Measurements from ENCODE around the gene MYO10. TPM values are rescaled to one million over a fixed set of nuclear protein-coding genes. Genes with fewer than 3 reads are reported as not detected.

Gene MYO10
- total and polyA plus RNA-seq, 9 donors, result 10.8 to 35.8 (median 16.3) TPM

DNA sequence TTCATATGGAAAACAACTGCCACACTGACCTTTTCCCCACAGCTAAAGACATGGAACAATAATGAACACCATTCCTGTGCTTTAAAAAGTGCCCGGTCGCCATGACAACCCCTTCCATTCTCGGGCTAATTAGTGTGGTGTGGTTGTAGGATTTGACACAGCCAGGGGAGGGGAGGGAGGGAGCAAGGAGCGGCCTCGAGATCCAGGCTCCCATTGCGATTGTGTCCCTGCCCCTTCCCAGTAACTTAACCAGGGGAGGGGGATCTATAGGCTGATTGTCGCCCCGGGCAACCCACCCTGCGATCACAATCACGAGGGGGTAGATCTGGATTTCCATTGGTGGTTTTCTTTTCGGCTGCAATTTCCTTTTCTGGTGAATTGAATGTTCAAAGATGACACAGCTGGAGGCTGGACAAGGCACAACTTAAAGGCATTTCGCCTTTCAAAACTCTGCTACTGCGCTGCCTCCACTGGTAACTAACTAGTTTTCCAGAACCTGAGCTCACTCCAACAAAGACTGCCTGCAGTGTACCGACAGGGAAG is 222.6 kb downstream of the MYO10 start:
- Histone ChIP-seq H3K27ac (no peak overlapping the region), H3K4me1 (ENCODE audit: insufficient read depth) (peaks cover 2% of the 10 kb centered on the region), H3K27me3 (no peaks in the 10 kb centered on the region), H3K4me3 (no peak overlapping the region), H3K9me3 (no peaks in the 10 kb centered on the region), H3K36me3 (no peaks in the 10 kb centered on the region)
- no peak for DNase-seq
- 59 to 77% (median 75%) methylated on average over 14 of the region's 14 CpGs for WGBS, 3 donors
- intact Hi-C loops (cut with DNase I), result no loop called here
- TF ChIP-seq EP300 (IDR thresholded peaks at IDR 0.05) (no peak), POLR2A (IDR thresholded peaks at IDR 0.05) (no peak)
- TF ChIP-seq, protein P1, sequence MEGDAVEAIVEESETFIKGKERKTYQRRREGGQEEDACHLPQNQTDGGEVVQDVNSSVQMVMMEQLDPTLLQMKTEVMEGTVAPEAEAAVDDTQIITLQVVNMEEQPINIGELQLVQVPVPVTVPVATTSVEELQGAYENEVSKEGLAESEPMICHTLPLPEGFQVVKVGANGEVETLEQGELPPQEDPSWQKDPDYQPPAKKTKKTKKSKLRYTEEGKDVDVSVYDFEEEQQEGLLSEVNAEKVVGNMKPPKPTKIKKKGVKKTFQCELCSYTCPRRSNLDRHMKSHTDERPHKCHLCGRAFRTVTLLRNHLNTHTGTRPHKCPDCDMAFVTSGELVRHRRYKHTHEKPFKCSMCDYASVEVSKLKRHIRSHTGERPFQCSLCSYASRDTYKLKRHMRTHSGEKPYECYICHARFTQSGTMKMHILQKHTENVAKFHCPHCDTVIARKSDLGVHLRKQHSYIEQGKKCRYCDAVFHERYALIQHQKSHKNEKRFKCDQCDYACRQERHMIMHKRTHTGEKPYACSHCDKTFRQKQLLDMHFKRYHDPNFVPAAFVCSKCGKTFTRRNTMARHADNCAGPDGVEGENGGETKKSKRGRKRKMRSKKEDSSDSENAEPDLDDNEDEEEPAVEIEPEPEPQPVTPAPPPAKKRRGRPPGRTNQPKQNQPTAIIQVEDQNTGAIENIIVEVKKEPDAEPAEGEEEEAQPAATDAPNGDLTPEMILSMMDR (IDR thresholded peaks at IDR 0.05), result no peak

DNA sequence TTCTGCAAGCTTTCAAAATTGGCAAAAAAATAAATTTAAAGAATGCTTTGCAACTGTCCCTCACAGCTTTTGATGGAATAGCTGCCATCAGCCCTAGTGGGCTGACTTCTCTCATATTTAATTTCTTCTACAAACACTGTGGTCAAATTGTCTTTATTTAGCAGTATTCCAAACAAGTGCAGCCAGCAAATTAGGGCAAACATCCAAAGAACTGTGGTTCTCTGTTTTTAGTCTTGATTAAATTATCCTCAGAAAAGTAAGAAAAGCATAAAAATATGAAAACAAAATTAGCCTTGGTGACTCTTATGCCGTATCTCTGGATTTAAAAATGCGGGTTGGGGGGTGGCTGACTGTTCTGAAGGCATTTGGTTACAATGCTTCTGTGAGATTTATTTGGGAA is 223.5 kb downstream of the MYO10 start:
- no peak overlapping the region for H3K27ac ChIP-seq
- H3K4me3 ChIP-seq, result no peak overlapping the region
- H3K36me3 ChIP-seq, result no peaks in the 10 kb centered on the region
- no peak for DNase-seq
- H3K27me3 ChIP-seq, result no peaks in the 10 kb centered on the region
- WGBS, 3 donors, result 4 to 11% (median 7%) methylated on average over 2 of the region's 2 CpGs
- no peaks in the 10 kb centered on the region for H3K9me3 ChIP-seq
- intact Hi-C loops (cut with DNase I), result no loop called here
- TF ChIP-seq, protein P1 (IDR thresholded peaks at IDR 0.05), result no peak
- no peak for TF ChIP-seq POLR2A (IDR thresholded peaks at IDR 0.05)
- TF ChIP-seq EP300 (IDR thresholded peaks at IDR 0.05), result no peak
- H3K4me1 ChIP-seq (ENCODE audit: insufficient read depth), result peaks cover 2% of the 10 kb centered on the region

DNA sequence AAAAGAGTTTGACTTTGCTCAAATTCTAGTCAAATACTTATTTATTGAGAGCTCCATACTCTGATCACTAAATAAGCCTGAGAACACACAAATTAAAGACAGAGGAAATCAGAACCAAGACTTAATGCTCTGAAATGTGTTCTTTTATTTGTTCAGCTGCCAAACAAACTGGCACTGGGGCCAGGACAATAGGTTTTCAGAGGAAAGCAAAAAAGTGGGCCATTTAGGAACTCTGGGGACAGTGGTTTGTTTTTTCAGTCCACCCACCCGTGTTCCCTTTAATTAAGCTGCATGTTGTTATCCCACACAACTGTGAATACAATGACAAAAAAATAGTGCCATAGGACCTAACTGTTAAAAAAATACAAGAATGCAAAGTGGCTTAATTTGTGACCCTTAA is 223.9 kb downstream of the MYO10 start:
- Histone ChIP-seq H3K36me3 (no peaks in the 10 kb centered on the region), H3K27ac (no peak overlapping the region), H3K27me3 (no peaks in the 10 kb centered on the region), H3K4me1 (ENCODE audit: insufficient read depth) (peaks cover 2% of the 10 kb centered on the region), H3K4me3 (no peak overlapping the region), H3K9me3 (no peaks in the 10 kb centered on the region)
- intact Hi-C loops (cut with DNase I), result no loop called here
- no peak for TF ChIP-seq EP300 (IDR thresholded peaks at IDR 0.05)
- no peak for TF ChIP-seq POLR2A (IDR thresholded peaks at IDR 0.05)
- TF ChIP-seq, protein P1 (IDR thresholded peaks at IDR 0.05), result no peak
- DNase-seq, result no peak
- 56 to 61% (median 58%) methylated on average over 1 of the region's 1 CpG for WGBS, 3 donors

DNA sequence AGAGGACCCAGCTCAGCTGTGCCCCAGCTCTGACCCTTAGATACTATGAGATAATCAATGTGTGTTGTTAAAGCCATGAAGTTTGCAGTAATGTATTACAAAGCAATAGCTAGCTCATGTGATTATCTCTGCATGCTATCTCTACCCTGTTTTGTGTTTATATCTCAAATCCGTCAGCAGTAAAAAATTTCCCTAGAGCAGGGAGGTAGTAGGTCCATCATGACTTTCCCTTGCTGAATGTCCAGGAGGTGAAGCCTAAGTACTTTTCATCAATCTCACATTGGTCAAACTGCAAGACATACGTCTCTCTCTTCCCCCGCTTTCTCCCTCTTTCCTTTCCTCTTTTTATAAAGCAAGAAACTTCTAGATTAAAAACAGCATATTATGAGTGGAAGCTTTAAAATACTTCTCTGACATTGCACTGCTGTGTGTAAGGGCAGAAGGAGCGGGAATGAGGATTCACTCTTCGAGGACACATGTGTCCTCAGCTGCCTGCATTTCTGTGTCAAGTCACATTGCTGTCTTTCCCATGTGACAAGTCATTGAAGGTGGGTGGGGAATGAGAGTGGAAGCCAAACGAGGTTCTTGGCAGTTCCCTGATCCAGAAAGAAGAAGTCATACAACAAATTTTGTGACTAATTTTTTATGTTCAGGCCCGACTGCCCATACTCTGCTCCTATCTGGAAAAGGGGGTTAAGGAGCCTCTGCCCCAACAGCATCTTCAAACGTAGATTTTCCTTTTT is 226.2 kb downstream of the MYO10 start:
- no peak for DNase-seq
- Histone ChIP-seq H3K36me3 (no peaks in the 10 kb centered on the region), H3K4me3 (no peak overlapping the region), H3K27ac (no peak overlapping the region), H3K27me3 (no peaks in the 10 kb centered on the region), H3K4me1 (ENCODE audit: insufficient read depth) (peaks cover 2% of the 10 kb centered on the region), H3K9me3 (no peaks in the 10 kb centered on the region)
- TF ChIP-seq POLR2A (IDR thresholded peaks at IDR 0.05), result no peak
- TF ChIP-seq, protein P1 (IDR thresholded peaks at IDR 0.05), result no peak
- TF ChIP-seq EP300 (IDR thresholded peaks at IDR 0.05), result no peak
- 90 to 95% (median 92%) methylated on average over 8 of the region's 8 CpGs for WGBS, 3 donors
- intact Hi-C loops (cut with DNase I), result no loop called here
